HepG2 (cell line): Measurements from ENCODE around the gene CA14. TPM values are rescaled to one million over a fixed set of nuclear protein-coding genes. Genes with fewer than 3 reads are reported as not detected.

ENCODE experiments used
- ATAC-seq: fragments of 200-7000 bp; cut with Tn5 transposase; 3 replicates; pipeline ENCODE4 v1.9.1; 2020; ENCODE audit warnings: mild to moderate bottlenecking, moderate library complexity
- BruUV-seq: library from RNA; stranded (reverse); fragments of 400-500 nt; replicated peaks from 2 replicates; lab custom pipeline; 2021; lab: Mats Ljungman, UMichigan
- CTCF ChIA-PET: fragments of 300-600 bp; formaldehyde crosslinking; extraction: SDS; loops from one replicate; lab custom pipeline; 2021; ENCODE audit warnings: low total read pairs, inconsistent platforms, low intra/inter-chr PET ratio; lab: Yijun Ruan, JAX
- POLR2A ChIA-PET: fragments of 350-600 bp; sonication (Branson Sonifier 250); formaldehyde crosslinking; loops from one replicate; lab custom pipeline; 2020; ENCODE audit warnings: antibody characterized with exemption, inconsistent platforms; lab: Yijun Ruan, JAX
- DNase-seq: peaks from one replicate; pipeline ENCODE4 v3.0.0-alpha.2; 2015; ENCODE audit warnings: low spot score
- FAIRE-seq: peaks from 3 replicates; lab custom pipeline; 2011; peaks lifted over from hg19 to GRCh38; lab: Jason Lieb, UNC
- H2AFZ ChIP-seq: one replicate; pipeline ENCODE4 v1.6.1; 2011; ENCODE audit warnings: low read length, inconsistent platforms
- H3K27ac ChIP-seq: fragments of 300-600 bp; 3 replicates; pipeline ENCODE4 v1.8.0; 2011; ENCODE audit warnings: mixed run types, mild to moderate bottlenecking, mixed read lengths, low read length, inconsistent platforms; ENCODE audit not compliant: insufficient read depth; ENCODE audit errors: extremely low read length
- H3K27me3 ChIP-seq, 2 experiments: fragments of 200-600 bp in 1 of 2; 2 replicates in 1 of 2; 3 replicates in 1 of 2; pipeline versions ENCODE4 v1.6.0 to v1.8.0; 2011; ENCODE audit warnings: low read length in 2 of 2, mild to moderate bottlenecking in 2 of 2, moderate library complexity in 2 of 2, inconsistent platforms in 1 of 2; ENCODE audit not compliant: insufficient read depth in 2 of 2, control insufficient read depth in 1 of 2
- H3K36me3 ChIP-seq, 2 experiments: fragments of 200-600 bp in 1 of 2; replicated peaks in 1 of 2; 2 replicates in 1 of 2; 3 replicates in 1 of 2; pipeline versions ENCODE4 v1.5.1 to v1.8.0; 2011; ENCODE audit warnings: low read length in 2 of 2, inconsistent platforms in 1 of 2; ENCODE audit not compliant: insufficient read depth in 2 of 2, control insufficient read depth in 1 of 2
- H3K4me1 ChIP-seq: 2 replicates; pipeline ENCODE4 v1.5.1; 2012; ENCODE audit warnings: low read length, inconsistent platforms; ENCODE audit not compliant: insufficient read depth
- H3K4me2 ChIP-seq: 2 replicates; pipeline ENCODE4 v1.6.0; 2011; ENCODE audit warnings: low read depth, low read length, inconsistent platforms
- H3K4me3 ChIP-seq, 3 experiments: fragments of 200-600 bp in 1 of 3; sonication (generic), shearing (Covaris generic) in 1 of 3; replicated peaks in 1 of 3; 2 replicates each; pipeline ENCODE4 v1.5.1; 2011 to 2016; ENCODE audit warnings: low read length in 3 of 3, inconsistent platforms in 2 of 3, low read depth in 2 of 3, mild to moderate bottlenecking in 2 of 3, control low read depth in 1 of 3, mixed read lengths in 1 of 3; ENCODE audit not compliant: insufficient read depth in 1 of 3
- H3K79me2 ChIP-seq: one replicate; pipeline ENCODE4 v1.6.1; 2011; ENCODE audit warnings: low read length, inconsistent platforms; ENCODE audit not compliant: insufficient read depth
- H3K9ac ChIP-seq: 2 replicates; pipeline ENCODE4 v1.6.0; 2011; ENCODE audit warnings: mild to moderate bottlenecking, low read depth, low read length, inconsistent platforms; ENCODE audit not compliant: insufficient read depth
- H3K9me3 ChIP-seq: 2 replicates; pipeline ENCODE4 v1.5.1; 2012; ENCODE audit warnings: mild to moderate bottlenecking, low read length
- H4K20me1 ChIP-seq: 2 replicates; pipeline ENCODE4 v1.6.0; 2011; ENCODE audit warnings: inconsistent platforms, mild to moderate bottlenecking, low read length, moderate library complexity; ENCODE audit not compliant: insufficient read depth
- HIVEP1 ChIP-seq: sonication (generic); formaldehyde crosslinking; IDR thresholded peaks from 2 replicates; pipeline ENCODE4 v1.4.0; 2020; ENCODE audit warnings: mild to moderate bottlenecking, missing genetic modification reagents
- RFXANK ChIP-seq: IDR thresholded peaks from 2 replicates; pipeline ENCODE4 v1.6.1; 2016
- ZBTB21 ChIP-seq: sonication (generic); formaldehyde crosslinking; IDR thresholded peaks from 2 replicates; pipeline ENCODE4 v1.4.0; 2020; ENCODE audit warnings: missing genetic modification reagents
- ZMAT3 ChIP-seq: sonication (generic); formaldehyde crosslinking; conservative IDR thresholded peaks from 2 replicates; pipeline ENCODE4 v1.7.0; 2021; ENCODE audit warnings: missing genetic modification reagents
- ZNF558 ChIP-seq: sonication (generic); formaldehyde crosslinking; IDR thresholded peaks from 2 replicates; pipeline ENCODE4 v1.9.0; 2022; ENCODE audit warnings: mild to moderate bottlenecking, missing genetic modification reagents, borderline replicate concordance
- ZSCAN5A ChIP-seq: sonication (generic); formaldehyde crosslinking; IDR thresholded peaks from 2 replicates; pipeline ENCODE4 v1.8.0; 2022; ENCODE audit warnings: mild to moderate bottlenecking, missing genetic modification reagents, borderline replicate concordance
- WGBS: methylation state at CpG from one replicate; pipeline ENCODE4 v1.1.6; 2017; ENCODE audit warnings: low lambda C conversion rate; 5-methylcytosine and 5-hydroxymethylcytosine counted together
- in situ Hi-C: cut with HindIII; loops from 2 replicates; pipeline ENCODE4 v1.10.0; 2017; ENCODE audit warnings: low pct_unique_long_range_greater_than_20kb; ENCODE audit not compliant: extremely low pct_ligation_motif_present
- intact Hi-C: fragments of 100-400 bp; cut with micrococcal nuclease; formaldehyde crosslinking; loops from one replicate; pipeline ENCODE4 v1.10.0; 2022; ENCODE audit not compliant: unreplicated experiment
- polyA plus RNA-seq, 8 experiments: library from polyadenylated mRNA; depleted of rRNA in 3 of 8; stranded (reverse) in 7 of 8; unstranded in 1 of 8; fragments of >200 nt; fragmentation: Illumina TruSeq in 4 of 8; extraction: Trizol in 4 of 8; gene quantifications; 2 replicates each; pipeline versions ENCODE4 v1.2.1 to v1.2.3, GENCODE V29; 2011 to 2016; ENCODE audit warnings: low read depth in 4 of 8, missing spikeins in 1 of 8, mixed read lengths in 1 of 8; ENCODE audit not compliant: insufficient read depth in 1 of 8
- total RNA-seq, 5 experiments: library from RNA; depleted of rRNA; stranded (reverse); fragments of >200 nt; fragmentation: Illumina TruSeq; extraction: Trizol; gene quantifications; 2 replicates each; pipeline ENCODE4 v1.2.3, GENCODE V29; 2016; ENCODE audit warnings: low read depth in 1 of 5
- TF ChIP-seq, protein P1 (sequence below): sonication (generic); formaldehyde crosslinking; IDR thresholded peaks from 2 replicates; pipeline ENCODE4 v1.8.1; 2023; ENCODE audit warnings: mild to moderate bottlenecking, missing genetic modification reagents

CA14 gene
- total and polyA plus RNA-seq, 2 of the 13 experiments (the other 11 are each of a cell fraction or from before 2014, with no cell fraction given), result 2.4 to 8.5 TPM

DNA sequence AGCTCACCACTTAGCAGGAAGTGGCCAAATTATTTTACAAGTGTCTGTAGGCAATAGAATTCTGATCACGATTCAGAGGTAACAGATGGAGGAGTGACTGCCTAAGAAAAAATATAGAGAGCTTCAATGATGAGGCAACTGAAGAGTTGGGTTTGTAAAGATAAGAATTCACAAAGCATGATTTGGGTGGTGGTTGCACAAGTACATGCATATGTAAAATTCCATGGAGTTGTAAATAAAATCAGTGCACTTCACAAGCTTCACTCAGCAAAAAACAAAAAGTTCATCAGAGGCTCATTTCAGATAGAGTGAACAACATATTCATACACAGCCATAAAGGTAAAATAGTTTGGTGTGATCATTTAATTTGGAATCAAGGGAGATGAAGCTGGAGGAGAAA is 32.6 kb upstream of the CA14 start:
- peaks cover under 1% of the 10 kb centered on the region for H3K79me2 ChIP-seq
- ChIA-PET CTCF (no interaction called here), POLR2A (no interaction called here)
- in situ Hi-C loops (no loop called here), intact Hi-C loops (no loop called here)
- H3K27me3 ChIP-seq, result no peaks in the 10 kb centered on the region
- H3K36me3 ChIP-seq, result peaks cover 8 to 48% of the 10 kb centered on the region in 2 experiments
- ATAC-seq (no peak), FAIRE-seq (no peak), DNase-seq (no peak)
- H3K9me3 ChIP-seq, result no peaks in the 10 kb centered on the region
- H3K27ac ChIP-seq, result no peak overlapping the region
- H3K9ac ChIP-seq, result no peak overlapping the region
- no peaks in the 10 kb centered on the region for H4K20me1 ChIP-seq
- no TSS peak for BruUV-seq
- TF ChIP-seq ZNF558 (CRISPR knock-in tag) (no peak), ZSCAN5A (CRISPR knock-in tag) (no peak), HIVEP1 (CRISPR knock-in tag) (no peak), ZMAT3 (CRISPR knock-in tag) (no peak), RFXANK (CRISPR knock-in tag) (no peak), ZBTB21 (no peak)
- TF ChIP-seq, protein P1, sequence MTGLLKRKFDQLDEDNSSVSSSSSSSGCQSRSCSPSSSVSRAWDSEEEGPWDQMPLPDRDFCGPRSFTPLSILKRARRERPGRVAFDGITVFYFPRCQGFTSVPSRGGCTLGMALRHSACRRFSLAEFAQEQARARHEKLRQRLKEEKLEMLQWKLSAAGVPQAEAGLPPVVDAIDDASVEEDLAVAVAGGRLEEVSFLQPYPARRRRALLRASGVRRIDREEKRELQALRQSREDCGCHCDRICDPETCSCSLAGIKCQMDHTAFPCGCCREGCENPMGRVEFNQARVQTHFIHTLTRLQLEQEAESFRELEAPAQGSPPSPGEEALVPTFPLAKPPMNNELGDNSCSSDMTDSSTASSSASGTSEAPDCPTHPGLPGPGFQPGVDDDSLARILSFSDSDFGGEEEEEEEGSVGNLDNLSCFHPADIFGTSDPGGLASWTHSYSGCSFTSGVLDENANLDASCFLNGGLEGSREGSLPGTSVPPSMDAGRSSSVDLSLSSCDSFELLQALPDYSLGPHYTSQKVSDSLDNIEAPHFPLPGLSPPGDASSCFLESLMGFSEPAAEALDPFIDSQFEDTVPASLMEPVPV (CRISPR knock-in tag), result no peak
- H3K4me2 ChIP-seq, result no peak overlapping the region
- H2AFZ ChIP-seq, result no peak overlapping the region
- WGBS, result 92% methylated on average over 1 of the region's 1 CpG
- no peaks in the 10 kb centered on the region for H3K4me1 ChIP-seq
- H3K4me3 ChIP-seq, result no peak overlapping the region
